Measurements from ENCODE around the gene FOCAD. TPM values are rescaled to one million over a fixed set of nuclear protein-coding genes. Genes with fewer than 3 reads are reported as not detected.

The FOCAD gene
- total RNA-seq, 2 experiments from 2014 or later: 37.3 to 42.8 TPM

- intact Hi-C loops (cut with micrococcal nuclease): no loop called here
- Mint-ChIP-seq H3K36me3 (ENCODE audit: low read depth) (peaks cover 61% of the 10 kb centered on the region), H3K4me1 (ENCODE audit: low read depth) (peaks cover 18% of the 10 kb centered on the region), H3K4me3 (no peak overlapping the region), H3K27ac (no peak overlapping the region), H3K27me3 (no peaks in the 10 kb centered on the region), H3K9me3 (no peaks in the 10 kb centered on the region)
- ChIA-PET POLR2A (interaction anchor here (0.6 kb wide), 1 partner anchor 22 kb away, joined by 3 read pairs; no protein-coding TSS in a partner anchor), CTCF (interaction anchor here (1.3 kb wide), 1 partner anchor 1529 kb away, joined by 3 read pairs; no protein-coding TSS in a partner anchor)
- DNase-seq (no peak), ATAC-seq (no peak)
- no peak for TF ChIP-seq CTCF (IDR thresholded peaks at IDR 0.05)
Observed at GRCh38 chr9:20994486-20994885, 310.4 kb downstream of the FOCAD start.

GRCh38 chr9:20995616-20996015 is 311.6 kb downstream of the FOCAD start:
- Mint-ChIP-seq H3K27ac (no peak overlapping the region), H3K4me1 (ENCODE audit: low read depth) (peaks cover 21% of the 10 kb centered on the region), H3K4me3 (no peak overlapping the region), H3K9me3 (peaks cover 2% of the 10 kb centered on the region), H3K27me3 (no peaks in the 10 kb centered on the region), H3K36me3 (ENCODE audit: low read depth) (peaks cover 59% of the 10 kb centered on the region)
- DNase-seq (no peak), ATAC-seq (no peak)
- no peak for TF ChIP-seq CTCF (IDR thresholded peaks at IDR 0.05)
- CTCF ChIA-PET: interaction anchor here (0.6 kb wide), 1 partner anchor 89 kb away, joined by 3 read pairs; no protein-coding TSS in a partner anchor
- POLR2A ChIA-PET: no interaction called here
- intact Hi-C loops (cut with micrococcal nuclease): no loop called here

- Mint-ChIP-seq H3K4me1 (ENCODE audit: low read depth) (peaks cover 30% of the 10 kb centered on the region), H3K36me3 (ENCODE audit: low read depth) (peaks cover 62% of the 10 kb centered on the region), H3K27ac (peak overlapping the region; percentile 38), H3K27me3 (no peaks in the 10 kb centered on the region), H3K9me3 (peaks cover 11% of the 10 kb centered on the region), H3K4me3 (no peak overlapping the region)
- ChIA-PET POLR2A (no interaction called here), CTCF (interaction anchor here (1.3 kb wide), 1 partner anchor 115 kb away, joined by 7 read pairs; no protein-coding TSS in a partner anchor)
- intact Hi-C loops (cut with micrococcal nuclease): no loop called here
- no peak for ATAC-seq
- TF ChIP-seq CTCF (IDR thresholded peaks at IDR 0.05): no peak
- no peak for DNase-seq
Observed at GRCh38 chr9:20996809-20997208, 312.8 kb downstream of the FOCAD start.

- Mint-ChIP-seq H3K27ac (peak overlapping the region; percentile 3), H3K9me3 (peaks cover 14% of the 10 kb centered on the region), H3K4me3 (no peak overlapping the region), H3K27me3 (no peaks in the 10 kb centered on the region), H3K4me1 (ENCODE audit: low read depth) (peaks cover 38% of the 10 kb centered on the region), H3K36me3 (ENCODE audit: low read depth) (peaks cover 69% of the 10 kb centered on the region)
- no peak for DNase-seq
- ChIA-PET CTCF (interaction anchor here (1.3 kb wide), 1 partner anchor 114 kb away, joined by 7 read pairs; no protein-coding TSS in a partner anchor), POLR2A (no interaction called here)
- intact Hi-C loops (cut with micrococcal nuclease): no loop called here
- TF ChIP-seq CTCF (IDR thresholded peaks at IDR 0.05): no peak
- ATAC-seq: peak; percentile 47
Observed at GRCh38 chr9:20997503-20998076, 313.5 kb downstream of the FOCAD start.

- Mint-ChIP-seq H3K36me3 (ENCODE audit: low read depth) (peaks cover 66% of the 10 kb centered on the region), H3K9me3 (peaks cover 14% of the 10 kb centered on the region), H3K4me1 (ENCODE audit: low read depth) (peaks cover 34% of the 10 kb centered on the region), H3K27ac (peak overlapping the region; percentile 79), H3K4me3 (no peak overlapping the region), H3K27me3 (no peaks in the 10 kb centered on the region)
- ChIA-PET CTCF (interaction anchor here (0.9 to 1.5 kb wide), 3 partner anchors 30 to 110 kb away, joined by 3 to 4 read pairs (median 3); partner anchors contain the start of gene HACD4), POLR2A (interaction anchor here (1.2 kb wide), 1 partner anchor 26 kb away, joined by 4 read pairs; no protein-coding TSS in a partner anchor)
- peak; percentile 9 for DNase-seq
- TF ChIP-seq CTCF (IDR thresholded peaks at IDR 0.05): no peak
- intact Hi-C loops (cut with micrococcal nuclease): loop anchor here (2.0 to 5.0 kb wide), 2 partner anchors 29 to 96 kb away; partner anchors contain the start of gene HACD4
- ATAC-seq: peak; percentile 67
Observed at GRCh38 chr9:21001581-21001980, 317.5 kb downstream of the FOCAD start.
